B cell (primary cell): ENCODE results near the gene C1orf122. TPM values are rescaled to one million over a fixed set of nuclear protein-coding genes. Genes with fewer than 3 reads are reported as not detected.

Experiments
- ATAC-seq: fragments of 200-7000 bp; cut with Tn5 transposase; one replicate; pipeline ENCODE4 v1.10.0; 2021; ENCODE audit warnings: low read depth, mild to moderate bottlenecking, moderate number of reproducible peaks, moderate library complexity
- CTCF ChIA-PET: fragments of 350-600 bp; sonication (Branson Sonifier 250); formaldehyde crosslinking; loops from one replicate; lab custom pipeline; 2021; ENCODE audit warnings: antibody characterized with exemption, inconsistent platforms; lab: Charles Lee
- POLR2A ChIA-PET: fragments of 350-600 bp; sonication (Branson Sonifier 250); formaldehyde crosslinking; loops from one replicate; lab custom pipeline; 2021; ENCODE audit warnings: antibody characterized with exemption; lab: Charles Lee
- DNase-seq: peaks from one replicate; pipeline ENCODE4 v3.0.0; 2013
- H2AFZ ChIP-seq: 2 replicates; pipeline ENCODE4 v1.6.1; 2012; ENCODE audit warnings: mild to moderate bottlenecking, low read depth, low read length; ENCODE audit not compliant: insufficient read depth, poor library complexity, severe bottlenecking
- H3K27ac ChIP-seq, 2 donors: 1 replicate in 1 of 2; 2 replicates in 1 of 2; pipeline ENCODE4 v1.5.1; 2012 to 2013; ENCODE audit warnings: low read length in 2 of 2, mild to moderate bottlenecking in 2 of 2, moderate library complexity in 1 of 2
- H3K27me3 ChIP-seq, 4 experiments: fragments of 200-600 bp in 1 of 4; sonication (generic) in 1 of 4; replicated peaks in 1 of 4; 1 replicate in 2 of 4; 2 replicates in 2 of 4; pipeline versions ENCODE4 v1.6.1 to v1.7.0; 2013 to 2016; ENCODE audit warnings: low read length in 3 of 4, mild to moderate bottlenecking in 2 of 4, mixed read lengths in 1 of 4, moderate library complexity in 1 of 4; ENCODE audit not compliant: insufficient read depth in 4 of 4, control insufficient read depth in 3 of 4; ENCODE audit errors: control extremely low read depth in 1 of 4
- H3K36me3 ChIP-seq, 2 experiments: replicated peaks in 1 of 2; 1 replicate in 1 of 2; 2 replicates in 1 of 2; pipeline versions ENCODE4 v1.6.1 to v1.7.1; 2013; ENCODE audit warnings: low read length in 1 of 2; ENCODE audit not compliant: insufficient read depth in 2 of 2, control insufficient read depth in 1 of 2; ENCODE audit errors: control extremely low read depth in 1 of 2, extremely low read depth in 1 of 2
- H3K4me1 ChIP-seq, 2 donors: fragments of 200-600 bp in 1 of 2; sonication (generic) in 1 of 2; 1 replicate in 1 of 2; 2 replicates in 1 of 2; pipeline versions ENCODE4 v1.5.1 to v1.6.1; 2013 to 2017; ENCODE audit warnings: low read length in 2 of 2; ENCODE audit not compliant: control insufficient read depth in 2 of 2, insufficient read depth in 2 of 2
- H3K4me2 ChIP-seq: replicated peaks from 2 replicates; pipeline ENCODE3; 2012; ENCODE audit warnings: mild to moderate bottlenecking, low read depth, low read length; ENCODE audit not compliant: poor library complexity, severe bottlenecking
- H3K4me3 ChIP-seq, 5 experiments: fragments of 200-600 bp in 1 of 5; sonication (generic) in 1 of 5; 1 replicate in 3 of 5; 2 replicates in 2 of 5; pipeline versions ENCODE4 v1.5.1 to v1.7.0; 2011 to 2016; ENCODE audit warnings: low read length in 4 of 5, mild to moderate bottlenecking in 4 of 5, low read depth in 2 of 5, control low read depth in 1 of 5, moderate library complexity in 1 of 5; ENCODE audit not compliant: insufficient read depth in 1 of 5; ENCODE audit errors: control extremely low read depth in 1 of 5, extremely low read depth in 1 of 5
- H3K79me2 ChIP-seq: fragments of 200-600 bp; sonication (generic); one replicate; pipeline ENCODE4 v1.6.0; 2016; ENCODE audit warnings: low read length; ENCODE audit not compliant: control insufficient read depth, insufficient read depth
- H3K9ac ChIP-seq: fragments of 200-600 bp; sonication (generic); 2 replicates; pipeline ENCODE4 v1.6.1; 2017; ENCODE audit warnings: mild to moderate bottlenecking, low read length, moderate library complexity
- H3K9me3 ChIP-seq, 3 donors: one replicate each; pipeline versions ENCODE4 v1.6.1 to v1.7.1; 2013; ENCODE audit warnings: low read length in 2 of 3; ENCODE audit not compliant: control insufficient read depth in 2 of 3, insufficient read depth in 1 of 3; ENCODE audit errors: control extremely low read depth in 1 of 3
- H4K20me1 ChIP-seq: 2 replicates; pipeline ENCODE4 v1.6.0; 2012; ENCODE audit warnings: mild to moderate bottlenecking, low read length; ENCODE audit not compliant: insufficient read depth, control insufficient read depth, poor library complexity, severe bottlenecking
- H3K27ac Mint-ChIP-seq: one replicate; pipeline ENCODE4 v1.8.0; 2021; ENCODE audit warnings: mixed read lengths
- H3K27me3 Mint-ChIP-seq: one replicate; pipeline ENCODE4 v1.8.0; 2021; ENCODE audit warnings: mixed read lengths
- H3K4me1 Mint-ChIP-seq: one replicate; pipeline ENCODE4 v1.8.0; 2021; ENCODE audit warnings: mixed read lengths
- H3K4me3 Mint-ChIP-seq: one replicate; pipeline ENCODE4 v1.8.0; 2021; ENCODE audit warnings: mixed read lengths
- H3K9me3 Mint-ChIP-seq: one replicate; pipeline ENCODE4 v1.8.0; 2022; ENCODE audit warnings: mixed read lengths; ENCODE audit not compliant: insufficient read depth
- CTCF ChIP-seq: fragments of 200-600 bp; IDR thresholded peaks from one replicate; pipeline ENCODE4 v1.8.0; 2022; ENCODE audit warnings: antibody characterized with exemption, mild to moderate bottlenecking
- EZH2 ChIP-seq: IDR thresholded peaks from 2 replicates; pipeline ENCODE4 v1.6.1; 2012; ENCODE audit warnings: borderline replicate concordance, low read depth, mild to moderate bottlenecking, moderate library complexity, low read length; ENCODE audit not compliant: insufficient read depth, poor library complexity, severe bottlenecking
- WGBS: methylation state at CpG from one replicate; pipeline ENCODE4 v1.1.5; 2013; ENCODE audit warnings: missing lambda C conversion rate; ENCODE audit not compliant: insufficient coverage; 5-methylcytosine and 5-hydroxymethylcytosine counted together
- intact Hi-C: fragments of 100-400 bp; cut with micrococcal nuclease; formaldehyde crosslinking; loops from one replicate; pipeline ENCODE4 v1.10.0; 2022
- polyA plus RNA-seq: library from polyadenylated mRNA; depleted of rRNA; stranded (reverse); fragments of >200 nt; gene quantifications from 2 replicates; pipeline ENCODE4 v1.2.3, GENCODE V29; 2012
- total RNA-seq, 2 donors: library from RNA; stranded (reverse); fragments of 120-200 nt in 1 of 2; gene quantifications; 1 replicate in 1 of 2; 2 replicates in 1 of 2; pipeline versions ENCODE4 v1.2.3 to v1.2.4, GENCODE V29; 2013 to 2022

Gene C1orf122
- total and polyA plus RNA-seq, 2 donors (not counting 1 experiment from before 2014, with no cell fraction given) = 15.7 to 16.9 TPM

DNA sequence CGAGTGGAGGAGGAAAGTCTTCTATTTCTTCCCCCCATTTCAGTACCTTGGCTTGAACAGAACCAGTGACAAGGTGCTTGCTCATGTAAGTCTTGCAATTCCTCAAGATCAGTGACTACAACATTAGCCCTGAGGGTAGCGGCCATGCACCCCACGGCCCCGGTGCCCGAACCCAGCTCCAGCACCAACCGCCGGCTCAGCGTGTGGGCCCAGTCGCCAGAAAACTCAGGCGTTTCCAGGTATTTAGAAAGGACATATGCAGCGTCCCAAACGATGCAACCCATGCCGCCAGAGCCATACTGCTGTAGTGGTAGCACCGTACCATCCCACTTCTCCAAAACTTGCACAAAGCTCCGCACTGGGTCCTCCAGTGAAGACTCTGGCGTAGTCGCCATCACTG is 25.1 kb upstream of the C1orf122 start:
- no peak overlapping the region for H3K4me3 Mint-ChIP-seq

More for the DNA sequence above, 25.1 kb upstream of the C1orf122 start:
- Histone ChIP-seq H3K9ac (no peak overlapping the region), H3K4me3 (no peak overlapping the region), H3K4me1 (no peaks in the 10 kb centered on the region), H3K4me2 (no peak overlapping the region), H3K27me3 (no peaks in the 10 kb centered on the region), H2AFZ (no peak overlapping the region), H3K27ac (no peak overlapping the region), H3K9me3 (no peaks in the 10 kb centered on the region), H4K20me1 (no peaks in the 10 kb centered on the region), H3K36me3 (no peaks in the 10 kb centered on the region), H3K79me2 (no peaks in the 10 kb centered on the region)
- WGBS = 84% methylated on average over 12 of the region's 17 CpGs
- Mint-ChIP-seq H3K27ac (no peak overlapping the region), H3K9me3 (no peaks in the 10 kb centered on the region), H3K27me3 (peaks cover 17% of the 10 kb centered on the region), H3K4me1 (peaks cover 2% of the 10 kb centered on the region)
- TF ChIP-seq CTCF = no peak
- no peak for TF ChIP-seq EZH2
- ChIA-PET CTCF (no interaction called here), POLR2A (no interaction called here)
- ATAC-seq (no peak), DNase-seq (no peak)
- intact Hi-C loops = no loop called here
